Measurements from ENCODE around the gene TMEM120B.

The TMEM120B gene

DNA sequence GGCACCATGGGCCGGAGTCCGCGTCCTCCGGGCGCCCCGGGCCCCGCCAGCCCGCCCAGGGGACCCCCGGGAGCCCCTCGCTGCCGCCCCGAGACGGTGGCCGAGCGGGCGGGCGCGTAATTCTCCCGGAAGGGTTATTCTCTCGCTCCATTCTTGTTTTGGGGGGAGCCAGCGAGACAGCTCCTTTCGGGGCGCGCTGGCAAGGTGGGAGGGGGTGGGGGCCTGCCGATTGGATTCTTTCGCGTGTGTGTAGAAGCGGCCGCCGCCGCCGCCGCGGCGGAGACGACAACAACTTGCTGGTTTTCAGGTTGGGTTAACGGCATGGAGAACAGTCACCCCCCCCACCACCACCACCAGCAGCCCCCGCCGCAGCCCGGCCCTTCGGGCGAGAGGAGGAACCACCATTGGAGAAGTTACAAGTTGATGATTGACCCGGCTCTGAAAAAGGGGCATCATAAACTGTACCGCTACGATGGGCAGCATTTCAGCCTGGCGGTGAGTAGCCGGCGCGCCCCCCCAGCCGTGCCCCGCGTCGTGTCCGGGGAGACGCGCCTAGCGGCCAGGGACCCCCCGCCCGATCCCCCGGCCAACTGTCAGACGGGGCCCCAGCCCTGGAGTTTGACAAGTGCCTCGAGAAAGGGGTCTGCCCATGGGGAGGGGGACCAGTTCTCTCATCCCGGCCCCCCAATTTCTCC lies 92.0 kb downstream of the TMEM120B start:
- no peak for DNase-seq (ENCODE audit: low read depth)

DNA sequence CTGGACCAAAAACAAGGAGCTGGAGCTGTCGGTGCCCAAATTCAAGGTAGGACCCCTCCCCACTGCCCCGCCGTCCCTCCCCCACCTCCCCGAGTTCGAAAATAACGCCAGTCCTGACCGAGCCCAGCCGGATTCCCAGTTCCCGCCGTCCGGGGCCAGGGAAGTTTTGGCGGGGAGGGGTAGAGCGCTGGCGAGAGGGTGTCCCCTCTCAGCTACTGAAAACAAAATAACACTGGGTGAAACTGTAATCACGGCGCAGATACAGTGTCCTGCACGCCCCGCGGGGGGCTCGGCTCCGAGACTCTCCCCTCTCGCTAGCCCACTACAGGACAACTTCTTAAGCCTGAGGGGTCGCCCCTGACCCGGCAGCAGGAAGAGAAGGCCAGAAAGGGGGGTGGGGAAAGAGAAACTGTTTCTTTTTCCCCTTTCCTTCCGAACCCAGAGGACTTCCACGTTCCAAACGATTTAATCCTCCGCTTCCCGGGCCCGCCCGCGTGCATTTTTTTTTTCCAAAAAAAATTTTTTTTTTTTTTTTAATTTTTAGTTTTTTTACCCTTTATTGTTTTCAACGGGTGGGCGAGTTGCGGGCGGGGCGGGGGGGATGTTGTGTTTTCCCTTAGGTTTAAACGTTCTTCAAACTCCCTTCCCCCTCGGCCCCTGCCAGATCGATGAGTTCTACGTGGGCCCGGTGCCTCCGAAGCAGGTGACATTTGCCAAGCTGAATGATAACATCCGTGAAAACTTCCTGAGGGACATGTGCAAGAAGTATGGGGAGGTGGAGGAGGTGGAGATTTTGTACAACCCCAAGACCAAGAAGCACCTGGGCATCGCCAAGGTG lies 92.8 kb downstream of the TMEM120B start:
- no peak for DNase-seq (ENCODE audit: low read depth)

DNA sequence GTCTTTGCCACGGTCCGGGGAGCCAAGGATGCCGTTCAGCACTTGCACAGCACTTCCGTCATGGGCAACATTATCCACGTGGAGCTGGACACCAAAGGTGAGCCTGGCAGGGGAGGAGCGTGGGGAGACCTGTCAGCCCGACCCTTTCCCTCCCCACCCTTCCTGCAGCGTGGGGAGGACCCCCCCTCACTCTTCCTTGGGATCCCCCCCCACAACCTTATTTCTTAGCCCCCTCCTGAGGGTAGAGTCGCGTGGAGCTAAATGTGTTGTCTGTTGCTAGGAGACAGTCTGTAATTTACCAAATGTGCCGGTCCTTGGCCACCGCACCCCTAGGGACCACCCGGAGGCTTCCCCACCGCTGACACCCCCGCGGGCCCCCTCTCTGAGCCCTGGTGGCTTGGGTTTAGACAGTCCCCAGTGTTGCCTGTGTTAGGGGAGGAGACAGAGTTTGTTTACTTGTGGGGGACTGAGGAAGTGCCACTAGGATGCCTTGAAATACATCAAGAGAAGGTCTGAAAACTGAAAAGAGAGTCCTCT lies 93.5 kb downstream of the TMEM120B start:
- no peak for DNase-seq (ENCODE audit: low read depth)

DNA sequence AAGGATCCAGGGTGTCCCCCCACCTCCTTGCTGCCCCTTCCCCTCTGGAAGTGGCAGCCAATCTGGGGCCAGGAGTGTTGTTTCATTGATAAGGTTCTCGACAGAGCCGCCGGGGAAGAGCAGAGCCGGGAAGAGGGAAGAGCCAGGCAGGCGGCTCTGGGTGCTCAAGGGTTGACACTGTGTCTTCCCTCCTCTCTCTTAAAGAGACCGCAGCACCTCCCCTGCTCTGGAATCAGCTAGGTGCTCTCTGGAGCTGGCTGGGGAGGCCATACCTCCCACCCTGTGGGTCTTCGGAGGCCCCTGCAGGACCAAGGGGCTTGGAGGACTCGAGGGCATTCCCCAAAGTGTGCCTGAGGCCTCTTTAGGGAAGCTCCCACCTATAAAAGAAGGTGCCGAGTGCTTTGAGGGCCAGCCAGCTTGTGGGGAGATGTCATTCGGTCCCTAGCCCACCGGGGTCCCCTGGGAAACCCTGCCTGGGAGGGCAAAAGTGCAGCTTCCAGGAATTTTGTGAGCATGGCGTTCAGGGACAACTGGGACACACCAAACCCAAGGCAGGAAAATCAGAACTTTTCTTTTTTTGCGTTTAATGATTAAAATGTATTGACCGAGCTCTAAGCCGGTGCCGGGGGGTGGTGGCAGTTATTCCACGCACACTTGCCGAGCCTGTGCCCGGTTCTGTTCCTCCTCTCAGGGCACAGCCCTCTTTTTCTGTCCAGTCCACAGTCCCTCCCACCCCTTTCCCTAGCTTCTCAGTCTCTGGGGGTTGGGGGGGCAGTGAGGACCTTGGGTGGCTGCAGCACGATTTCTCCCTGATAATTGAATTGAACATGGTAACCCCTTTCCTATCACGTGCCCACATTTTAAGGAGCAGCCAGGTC lies 94.2 kb downstream of the TMEM120B start:
- no peak for DNase-seq (ENCODE audit: low read depth)

DNA sequence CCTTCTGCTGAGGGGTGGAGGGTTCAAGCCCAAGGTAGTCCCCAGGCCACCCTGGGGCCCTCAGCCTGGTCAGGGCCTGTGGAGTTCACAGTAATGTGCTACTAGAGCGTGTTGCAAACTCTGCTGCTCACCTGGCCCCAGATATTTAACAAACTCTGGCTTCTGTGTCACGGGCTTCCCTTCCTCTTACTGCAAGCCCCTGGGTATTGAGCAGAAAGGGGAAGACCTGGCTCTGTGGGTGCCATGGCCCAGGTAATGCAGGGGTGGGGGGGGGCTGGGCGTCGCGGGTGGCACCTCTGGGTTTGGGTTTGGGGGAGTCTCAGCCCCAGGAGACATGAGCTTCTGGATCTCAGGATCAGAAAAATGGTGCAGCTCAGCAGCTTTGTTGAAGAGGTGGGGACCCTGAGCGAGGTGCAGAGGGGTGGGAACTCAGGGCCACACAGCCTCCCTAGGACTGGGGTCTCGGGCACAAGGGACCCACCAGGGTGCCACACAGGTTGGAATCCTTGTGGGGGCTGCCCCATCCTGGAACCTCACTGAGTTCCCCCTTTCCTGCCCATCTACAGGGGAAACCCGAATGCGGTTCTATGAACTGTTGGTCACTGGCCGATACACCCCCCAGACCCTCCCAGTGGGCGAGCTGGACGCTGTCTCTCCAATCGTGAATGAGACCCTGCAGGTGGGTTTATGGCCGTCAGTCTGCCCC lies 95.2 kb downstream of the TMEM120B start:
- DNase-seq (ENCODE audit: low read depth), result no peak

DNA sequence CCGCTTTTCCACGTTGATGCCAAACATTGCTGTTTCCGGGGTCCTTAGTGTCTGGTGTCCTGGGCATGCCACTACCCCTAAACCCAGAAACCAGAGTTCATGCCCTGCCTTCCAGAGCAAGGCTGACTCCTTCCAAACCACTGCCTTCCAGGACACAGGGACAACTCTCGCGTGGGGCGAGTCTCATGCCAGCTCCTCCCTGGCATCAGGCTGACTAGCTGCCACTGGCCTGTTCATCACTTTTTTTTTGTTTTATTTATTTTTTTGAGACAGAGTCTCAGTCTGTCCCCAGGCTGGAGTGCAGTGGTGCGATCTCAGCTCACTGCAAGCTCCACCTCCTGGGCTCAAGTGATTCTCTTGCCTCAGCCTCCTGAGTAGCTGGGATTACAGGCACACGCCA lies 96.1 kb downstream of the TMEM120B start:
- DNase-seq (ENCODE audit: low read depth), result no peak

DNA sequence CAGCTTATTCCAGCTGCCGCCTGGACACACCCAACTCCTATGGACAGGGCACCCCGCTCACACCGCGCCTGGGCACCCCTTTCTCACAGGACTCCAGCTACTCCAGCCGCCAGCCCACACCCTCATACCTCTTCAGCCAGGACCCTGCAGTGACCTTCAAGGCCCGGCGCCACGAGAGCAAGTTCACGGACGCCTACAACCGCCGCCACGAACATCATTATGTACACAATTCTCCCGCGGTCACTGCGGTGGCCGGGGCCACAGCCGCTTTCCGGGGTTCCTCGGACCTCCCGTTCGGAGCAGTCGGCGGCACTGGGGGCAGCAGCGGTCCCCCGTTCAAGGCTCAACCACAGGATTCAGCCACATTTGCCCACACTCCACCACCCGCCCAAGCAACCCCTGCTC lies 97.2 kb downstream of the TMEM120B start:
- DNase-seq (ENCODE audit: low read depth), result no peak

DNA sequence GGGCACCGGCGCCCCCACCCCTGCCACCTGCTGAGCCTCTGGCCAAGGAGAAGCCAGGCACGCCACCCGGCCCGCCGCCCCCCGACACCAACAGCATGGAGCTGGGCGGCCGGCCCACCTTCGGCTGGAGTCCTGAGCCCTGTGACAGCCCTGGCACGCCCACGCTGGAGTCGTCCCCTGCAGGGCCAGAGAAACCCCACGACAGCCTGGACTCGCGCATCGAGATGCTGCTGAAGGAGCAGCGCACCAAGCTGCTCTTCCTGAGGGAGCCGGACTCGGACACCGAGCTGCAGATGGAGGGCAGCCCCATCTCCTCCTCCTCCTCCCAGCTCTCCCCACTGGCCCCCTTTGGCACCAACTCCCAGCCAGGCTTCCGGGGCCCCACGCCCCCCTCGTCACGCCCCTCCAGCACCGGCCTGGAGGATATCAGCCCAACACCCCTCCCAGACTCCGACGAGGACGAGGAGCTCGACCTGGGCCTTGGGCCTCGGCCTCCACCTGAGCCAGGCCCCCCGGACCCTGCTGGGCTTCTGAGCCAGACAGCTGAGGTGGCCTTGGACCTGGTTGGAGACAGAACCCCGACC lies 97.8 kb downstream of the TMEM120B start:
- DNase-seq (ENCODE audit: low read depth), result no peak

DNA sequence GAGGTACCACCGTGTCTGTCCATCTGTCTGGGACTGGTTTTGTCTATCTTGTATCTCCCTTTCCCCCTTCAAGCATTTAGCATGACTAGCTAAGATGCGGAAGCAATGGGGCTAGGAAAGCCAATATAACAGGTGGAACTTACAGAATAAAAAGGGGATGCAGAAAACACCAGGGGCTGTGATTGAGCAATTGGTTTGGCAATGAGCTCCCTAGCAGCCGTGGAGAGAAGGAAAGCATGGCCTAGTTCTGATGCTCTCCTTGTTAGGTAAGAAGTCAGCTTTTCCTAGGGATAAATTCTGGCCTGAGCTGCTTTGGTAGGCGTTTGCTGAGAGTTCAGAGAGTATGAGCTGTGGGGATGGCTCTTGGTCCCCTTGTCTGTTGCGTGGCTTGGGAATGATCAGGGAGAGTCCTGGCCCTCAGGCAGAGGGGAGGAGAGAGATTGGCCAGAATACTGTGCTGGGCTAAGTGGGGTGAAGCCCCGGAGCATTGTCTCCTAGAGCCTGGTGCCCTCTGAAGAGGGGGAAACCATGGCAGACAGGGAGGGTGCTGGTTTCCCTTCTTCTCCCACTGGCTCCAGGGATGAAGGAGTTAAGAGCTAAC lies 98.4 kb downstream of the TMEM120B start:
- no peak for DNase-seq (ENCODE audit: low read depth)

DNA sequence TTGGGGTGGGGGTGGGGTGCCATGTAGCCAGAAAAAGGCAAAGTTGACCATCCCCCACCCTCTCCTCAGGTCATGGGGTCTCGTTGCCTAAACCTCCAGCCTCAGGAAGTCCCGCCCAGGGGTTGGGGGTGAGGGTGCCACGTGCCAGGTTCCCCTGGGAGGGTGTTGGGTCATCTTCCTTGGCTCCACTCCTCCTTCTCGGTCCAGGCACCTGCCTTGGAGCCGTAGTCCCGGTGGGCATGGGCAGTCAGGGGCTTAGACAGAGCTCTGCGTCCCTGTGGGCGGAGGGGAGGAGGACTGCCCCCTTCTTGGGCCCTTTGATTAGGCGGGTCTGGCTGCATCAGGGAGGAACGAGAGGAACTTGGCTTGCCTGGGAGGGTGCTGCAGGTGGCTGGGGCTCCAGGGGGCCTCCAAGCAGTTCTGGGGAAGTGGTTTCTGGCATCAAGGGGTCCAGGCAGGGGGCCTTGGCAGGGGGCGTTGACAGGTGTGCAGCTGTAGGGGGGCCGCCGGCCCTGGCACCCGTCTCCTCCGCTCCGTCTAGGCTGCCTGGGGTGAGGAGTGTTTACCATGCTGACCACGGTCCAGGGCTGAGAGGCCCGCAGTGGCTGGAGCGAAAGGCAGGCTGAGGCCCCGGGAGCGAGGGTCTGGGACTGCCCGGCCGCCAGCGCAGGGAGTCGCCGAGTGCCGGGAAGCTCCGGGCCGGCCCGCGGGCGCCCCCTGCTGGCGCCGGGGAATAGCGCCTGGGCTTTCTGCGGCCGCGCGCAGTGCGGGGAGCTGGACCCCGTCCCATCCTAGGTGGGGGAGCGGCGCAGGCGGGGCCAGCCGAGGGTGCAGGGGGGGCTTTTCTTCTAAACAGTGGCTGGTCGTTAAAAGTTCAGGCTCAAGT lies 99.1 kb downstream of the TMEM120B start:
- peak; percentile 58 for DNase-seq (ENCODE audit: low read depth)

DNA sequence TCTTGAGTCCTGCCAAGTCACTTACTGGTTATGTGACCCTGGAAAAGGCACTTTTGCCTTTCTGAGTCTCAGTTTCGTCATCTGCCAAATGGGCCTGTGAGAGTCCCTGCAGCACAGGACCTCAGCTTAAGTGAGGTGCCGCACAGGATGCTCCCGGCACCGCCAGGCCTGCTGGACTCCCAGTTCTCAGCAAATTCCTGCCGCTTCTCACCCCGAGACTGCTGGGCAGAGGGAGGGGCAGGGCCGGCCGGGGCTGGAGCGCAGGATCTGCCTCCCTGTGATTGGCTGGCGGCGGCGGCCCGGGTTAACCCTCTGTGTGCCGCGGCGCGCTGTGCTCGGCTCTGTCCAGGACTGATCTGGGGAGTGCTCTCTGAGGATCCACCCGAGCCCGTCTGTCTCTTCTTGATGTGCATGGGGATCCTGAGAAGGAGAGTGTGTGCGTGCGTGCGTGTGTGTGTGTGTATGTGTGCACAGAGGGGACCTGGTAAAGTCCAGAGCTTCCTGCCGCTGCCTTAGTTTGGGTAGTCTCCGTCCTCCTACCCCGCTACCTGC lies 99.8 kb downstream of the TMEM120B start:
- DNase-seq (ENCODE audit: low read depth), result no peak

DNA sequence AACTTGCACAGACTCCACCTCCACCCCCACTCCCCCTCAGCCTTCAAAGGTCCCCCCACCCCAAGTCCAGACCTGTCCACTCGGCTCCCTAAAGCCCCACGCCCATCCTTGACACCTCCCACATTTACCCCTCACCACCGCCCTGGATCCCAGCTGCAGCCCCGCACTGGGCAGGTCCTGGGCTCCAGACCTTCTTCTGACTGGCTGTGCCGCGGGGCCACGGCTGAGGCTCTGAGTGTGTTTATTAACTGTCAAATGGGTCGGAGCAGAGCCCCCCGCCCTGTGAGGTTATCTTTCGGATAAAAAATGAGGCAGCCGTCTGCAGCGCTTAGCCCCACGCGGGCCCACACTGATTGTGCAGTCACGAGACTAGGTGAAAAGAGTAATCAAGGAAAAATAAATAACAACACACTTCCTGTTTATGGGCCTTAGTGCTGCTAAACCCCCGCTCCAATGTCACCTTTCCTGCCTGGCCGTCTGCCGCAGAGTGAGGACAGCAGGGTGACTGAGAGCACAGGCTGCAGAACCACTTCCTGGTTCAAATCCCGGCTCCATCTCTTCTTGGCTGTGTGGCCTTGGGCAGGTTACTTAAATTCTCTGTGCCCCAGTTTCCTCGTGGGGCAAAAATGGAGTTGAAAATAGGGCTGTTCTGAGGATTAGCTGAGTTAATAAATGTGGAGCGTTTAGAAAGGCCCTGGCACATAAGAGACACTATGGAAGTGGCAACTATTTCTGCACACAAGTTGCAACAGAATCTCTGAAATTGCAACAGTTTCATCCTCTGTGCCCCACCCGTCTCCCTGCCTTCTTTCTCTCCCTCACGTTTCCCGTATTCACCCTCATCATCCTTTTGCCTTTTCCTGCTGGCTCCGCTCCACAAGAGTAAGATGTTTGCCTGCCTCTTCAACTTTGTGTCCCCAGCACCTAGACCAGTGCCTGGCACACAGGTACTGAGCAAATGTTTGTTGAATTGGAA lies 100.7 kb downstream of the TMEM120B start:
- no peak for DNase-seq (ENCODE audit: low read depth)

DNA sequence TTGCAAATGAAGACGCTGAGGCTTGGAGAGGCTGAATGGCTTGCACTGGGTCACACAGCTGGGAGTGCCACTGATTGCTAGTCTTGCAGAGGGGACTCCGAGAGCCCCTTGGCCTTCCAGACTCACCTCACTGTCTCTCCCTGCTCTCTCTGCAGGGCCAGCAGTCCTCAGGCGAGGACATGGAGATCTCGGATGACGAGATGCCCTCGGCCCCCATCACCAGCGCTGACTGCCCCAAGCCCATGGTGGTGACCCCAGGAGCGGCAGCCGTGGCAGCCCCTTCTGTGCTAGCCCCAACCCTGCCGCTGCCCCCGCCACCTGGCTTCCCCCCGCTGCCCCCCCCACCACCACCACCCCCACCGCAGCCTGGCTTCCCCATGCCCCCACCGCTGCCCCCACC lies 101.4 kb downstream of the TMEM120B start:
- no peak for DNase-seq (ENCODE audit: low read depth)

DNA sequence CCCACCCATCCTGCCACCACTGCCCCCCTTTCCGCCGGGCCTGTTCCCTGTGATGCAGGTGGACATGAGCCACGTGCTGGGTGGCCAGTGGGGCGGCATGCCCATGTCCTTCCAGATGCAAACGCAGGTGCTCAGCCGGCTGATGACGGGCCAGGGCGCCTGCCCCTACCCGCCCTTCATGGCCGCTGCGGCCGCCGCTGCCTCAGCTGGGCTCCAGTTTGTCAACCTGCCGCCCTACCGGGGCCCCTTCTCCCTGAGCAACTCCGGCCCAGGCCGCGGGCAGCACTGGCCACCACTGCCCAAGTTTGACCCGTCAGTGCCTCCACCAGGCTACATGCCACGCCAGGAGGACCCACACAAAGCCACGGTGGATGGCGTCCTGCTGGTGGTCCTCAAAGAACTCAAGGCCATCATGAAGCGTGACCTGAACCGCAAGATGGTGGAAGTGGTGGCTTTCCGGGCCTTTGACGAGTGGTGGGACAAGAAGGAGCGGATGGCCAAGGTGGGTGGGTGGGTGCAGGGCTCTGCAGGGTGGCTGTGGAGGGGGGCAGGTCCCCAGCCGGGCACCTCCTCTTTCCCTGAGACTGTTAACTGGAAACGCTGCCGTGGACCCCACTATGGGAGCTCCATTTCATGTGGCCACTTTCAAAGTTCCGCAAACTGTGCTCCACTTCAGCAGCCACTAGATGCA lies 102.0 kb downstream of the TMEM120B start:
- DNase-seq (ENCODE audit: low read depth), result no peak

DNA sequence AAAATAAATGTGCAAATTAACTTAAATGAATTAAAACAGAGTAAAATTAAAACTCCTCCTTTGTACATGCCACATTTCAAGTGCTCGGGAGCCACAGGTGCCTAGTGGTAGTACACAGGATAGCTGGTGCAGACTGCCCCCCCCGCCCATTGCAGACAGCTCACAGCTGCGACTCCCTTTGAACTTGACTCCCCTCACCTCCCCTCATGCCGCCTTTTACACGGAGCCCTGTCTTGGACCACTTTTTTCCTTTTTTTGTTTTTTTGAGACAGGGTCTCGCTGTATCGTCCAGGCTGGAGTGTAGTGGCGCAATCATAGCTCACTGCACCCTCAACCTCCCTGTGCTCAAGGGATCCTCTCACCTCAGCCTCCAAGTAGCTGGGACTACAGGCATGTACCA lies 102.7 kb downstream of the TMEM120B start:
- no peak for DNase-seq (ENCODE audit: low read depth)

DNA sequence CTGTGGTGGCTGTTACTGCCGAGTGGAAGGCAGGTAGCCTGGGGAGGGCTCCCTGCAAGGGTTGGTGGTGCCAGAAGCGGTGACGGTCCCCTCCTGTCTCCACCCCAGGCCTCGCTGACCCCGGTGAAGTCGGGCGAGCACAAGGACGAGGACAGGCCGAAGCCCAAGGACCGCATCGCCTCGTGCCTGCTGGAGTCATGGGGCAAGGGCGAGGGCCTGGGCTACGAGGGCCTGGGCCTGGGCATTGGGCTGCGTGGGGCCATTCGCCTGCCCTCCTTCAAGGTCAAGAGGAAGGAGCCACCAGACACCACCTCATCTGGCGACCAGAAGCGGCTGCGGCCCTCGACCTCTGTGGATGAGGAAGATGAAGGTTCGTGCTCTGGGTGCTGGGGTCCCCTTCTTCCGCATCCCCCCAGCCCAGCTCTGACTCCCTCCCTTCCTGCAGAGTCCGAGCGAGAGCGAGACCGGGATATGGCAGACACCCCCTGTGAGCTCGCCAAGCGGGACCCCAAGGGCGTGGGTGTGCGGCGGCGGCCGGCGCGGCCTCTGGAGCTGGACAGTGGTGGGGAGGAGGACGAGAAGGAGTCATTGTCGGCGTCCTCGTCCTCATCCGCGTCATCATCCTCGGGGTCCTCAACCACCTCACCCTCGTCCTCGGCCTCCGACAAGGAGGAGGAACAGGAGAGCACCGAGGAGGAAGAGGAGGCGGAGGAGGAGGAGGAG lies 104.5 kb downstream of the TMEM120B start:
- no peak for DNase-seq (ENCODE audit: low read depth)

DNA sequence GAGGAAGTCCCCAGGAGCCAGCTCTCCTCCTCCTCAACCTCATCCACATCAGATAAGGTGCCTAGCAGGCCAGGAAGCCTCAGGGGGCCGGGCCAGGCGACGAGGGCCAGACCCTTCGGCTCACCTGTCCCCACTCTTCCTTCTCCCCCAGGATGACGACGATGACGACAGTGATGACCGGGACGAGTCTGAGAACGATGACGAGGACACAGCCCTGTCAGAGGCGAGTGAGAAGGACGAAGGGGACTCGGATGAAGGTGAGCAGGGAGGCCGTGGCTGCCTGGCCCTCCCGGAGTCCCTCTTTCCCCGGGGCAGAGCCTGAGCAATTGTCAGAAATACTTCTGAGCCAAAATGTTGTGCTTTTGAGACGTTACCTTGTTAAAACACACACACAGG lies 105.1 kb downstream of the TMEM120B start:
- DNase-seq (ENCODE audit: low read depth), result no peak

Data from activated T-cell treated with anti-CD3 and anti-CD28 coated beads for 24 hours (primary cell).